Keratinocyte (primary cell): ENCODE measurements around the gene HGFAC.
A peak's percentile ranks its signal among the peaks of the same experiment; 100 is the strongest.

Experiments used
- CTCF ChIP-seq, 3 experiments: IDR thresholded peaks in 1 of 3; conservative IDR thresholded peaks in 1 of 3; optimal IDR thresholded peaks in 1 of 3; 2 replicates in 2 of 3; 3 replicates in 1 of 3; pipeline versions ENCODE3 to v1.5.1; 2011; ENCODE audit warnings: low read length in 3 of 3, mild to moderate bottlenecking in 3 of 3, moderate library complexity in 2 of 3, control low read depth in 1 of 3, inconsistent platforms in 1 of 3; ENCODE audit not compliant: insufficient read depth in 2 of 3; ENCODE audit errors: extremely low read depth in 1 of 3
- EZH2 ChIP-seq: IDR thresholded peaks from one replicate; pipeline ENCODE4 v1.6.1; 2012; ENCODE audit warnings: inconsistent platforms, mild to moderate bottlenecking, low read length, moderate library complexity

GRCh38 chr4:3463556-3464348, 22.0 kb downstream of the HGFAC start:
- TF ChIP-seq CTCF (optimal IDR thresholded peaks at IDR 0.05 in 1 of 3, IDR thresholded peaks at IDR 0.05 in 1 of 3, conservative IDR thresholded peaks at IDR 0.05 in 1 of 3; ENCODE audit: extremely low read depth in 1 of 3, insufficient read depth in 2 of 3, low read length in 3 of 3) (no peak), EZH2 (peak; percentile 66)
